NCI-H2107 treated with DMSO at 0.1 percent for 48 hours (cell line): ENCODE results near the gene EFNA5.
"Not testable (repeated sequence)": the region's sequence is repeated elsewhere in the genome, so short reads cannot be mapped to it uniquely, and the experiment has no call there.

ENCODE experiments used
- DNase-seq: peaks from one replicate; lab custom pipeline; 2025; ENCODE audit not compliant: unreplicated experiment; lab: John Stamatoyannopoulos, UW

Gene EFNA5

DNA sequence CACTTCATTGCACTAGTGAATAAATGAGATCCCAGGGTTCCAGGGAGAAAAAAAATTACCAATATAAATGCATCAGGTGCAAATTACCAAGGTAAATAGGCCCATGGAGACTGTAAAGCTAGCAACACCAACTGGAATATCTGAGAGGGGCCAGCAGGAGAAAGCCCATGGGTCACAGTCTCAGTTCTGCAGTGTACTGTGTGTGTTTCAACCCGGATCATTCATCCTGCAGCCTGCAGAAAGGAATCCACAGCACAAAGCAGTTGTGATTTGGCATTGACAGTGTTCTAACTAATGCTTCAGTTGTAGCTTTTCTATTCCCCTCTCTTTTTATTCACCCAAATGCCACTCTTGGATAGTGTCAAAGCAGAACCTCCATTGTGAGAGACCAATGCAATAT, 171.0 kb downstream of the EFNA5 start:
- no peak for DNase-seq

DNA sequence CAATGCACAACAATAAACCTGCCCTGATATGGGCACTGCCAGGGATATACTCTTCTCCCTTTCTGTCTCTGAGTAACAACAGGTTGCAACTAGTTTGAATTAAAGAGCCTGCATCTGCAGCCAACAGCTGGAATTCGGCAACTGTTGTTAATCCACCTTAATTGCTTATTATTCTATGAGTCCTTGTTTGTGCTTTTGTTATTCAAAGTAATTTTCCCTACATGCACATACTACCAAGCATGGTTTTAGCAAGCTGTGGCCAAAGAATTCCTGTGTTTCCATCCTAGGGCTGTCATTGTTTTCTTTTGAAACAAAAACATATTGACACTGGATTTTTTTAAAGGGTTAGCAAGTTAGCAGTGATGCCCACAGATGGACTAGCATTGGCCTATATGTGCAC, 171.5 kb downstream of the EFNA5 start:
- no peak for DNase-seq

DNA sequence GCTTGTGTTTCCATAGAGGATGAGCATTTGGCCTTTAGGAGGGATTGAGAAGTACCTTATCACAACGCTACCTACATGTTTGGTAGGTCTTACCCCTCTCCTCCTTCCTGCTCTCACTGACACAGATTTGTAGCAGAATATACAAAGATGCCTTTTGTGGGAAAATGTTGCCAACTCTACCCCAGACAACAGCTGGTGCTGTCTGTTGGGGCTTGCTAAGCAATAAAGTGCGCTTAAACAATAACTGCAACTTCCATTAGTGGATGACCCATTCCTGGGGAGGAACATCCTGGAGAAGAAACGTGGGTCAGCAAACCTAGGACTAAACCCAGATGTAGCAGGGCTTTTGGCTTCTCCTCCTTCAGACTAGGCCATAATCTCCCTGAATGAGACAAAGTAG, 174.3 kb downstream of the EFNA5 start:
- DNase-seq, result no peak

DNA sequence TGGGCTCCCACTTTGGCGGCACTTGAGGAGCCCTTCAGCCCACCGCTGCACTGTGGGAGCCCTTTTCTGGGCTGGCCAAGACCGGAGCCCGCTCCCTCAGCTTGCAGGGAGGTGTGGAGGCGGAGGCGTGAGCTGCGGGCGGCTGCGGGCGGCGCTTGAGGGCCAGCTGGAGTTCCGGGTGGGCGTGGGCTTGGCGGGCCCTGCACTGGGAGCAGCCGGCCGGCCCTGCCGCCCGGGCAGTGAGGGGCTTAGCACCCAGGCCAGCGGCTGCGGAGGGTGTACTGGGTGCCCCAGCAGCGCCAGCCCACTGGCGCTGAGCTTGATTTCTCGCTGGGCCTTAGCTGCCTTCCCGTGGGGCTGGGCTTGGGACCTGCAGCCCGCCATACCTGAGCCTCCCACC, 176.6 kb downstream of the EFNA5 start:
- DNase-seq, result not testable (repeated sequence)

GRCh38 chr5:107487056-107487542, 183.6 kb downstream of the EFNA5 start:
- no peak for DNase-seq

- no peak for DNase-seq
Observed at GRCh38 chr5:107486489-107486888, 184.2 kb downstream of the EFNA5 start.

GRCh38 chr5:107485184-107485583, 185.6 kb downstream of the EFNA5 start:
- DNase-seq, result no peak

GRCh38 chr5:107484281-107484680, 186.5 kb downstream of the EFNA5 start:
- no peak for DNase-seq

DNA sequence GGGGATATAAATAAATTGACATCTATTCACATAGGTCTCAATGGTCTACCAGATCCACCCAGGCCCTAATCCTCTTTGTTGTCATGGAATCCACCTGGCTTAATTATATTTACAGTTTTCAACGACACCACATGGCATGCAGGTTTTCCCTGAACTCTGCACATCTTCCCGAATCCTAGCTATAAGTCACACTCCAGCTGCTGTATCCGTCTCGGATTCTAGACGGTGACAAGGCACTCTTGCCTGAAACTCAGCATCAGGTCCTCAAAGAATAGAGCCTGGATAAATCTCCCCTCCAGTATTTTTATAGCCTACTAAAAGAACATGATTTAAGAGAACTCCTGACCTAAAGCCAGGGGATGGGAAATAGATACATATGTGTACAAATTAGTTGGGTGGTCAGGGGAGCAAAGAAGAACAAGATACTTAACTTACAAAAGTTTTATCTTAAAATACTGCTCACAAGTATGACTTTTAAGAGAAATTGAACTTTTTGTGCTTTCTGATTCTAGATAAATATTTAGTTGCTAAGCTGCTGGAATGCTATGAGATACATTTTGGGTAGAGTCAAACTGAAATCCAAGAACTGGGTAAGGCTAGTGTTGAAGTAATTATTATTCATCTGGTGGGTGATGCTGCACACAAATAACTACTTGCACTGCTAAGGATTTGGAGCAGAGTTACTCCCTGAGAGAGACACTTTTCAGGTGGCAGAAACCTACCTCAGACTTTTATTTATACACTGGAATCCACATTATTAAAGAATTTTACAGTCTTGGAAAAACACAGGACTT, 187.3 kb downstream of the EFNA5 start:
- DNase-seq, result no peak

GRCh38 chr5:107478068-107478641, 192.6 kb downstream of the EFNA5 start:
- DNase-seq, result no peak

- no peak for DNase-seq
Observed at GRCh38 chr5:107477492-107477891, 193.2 kb downstream of the EFNA5 start.

DNA sequence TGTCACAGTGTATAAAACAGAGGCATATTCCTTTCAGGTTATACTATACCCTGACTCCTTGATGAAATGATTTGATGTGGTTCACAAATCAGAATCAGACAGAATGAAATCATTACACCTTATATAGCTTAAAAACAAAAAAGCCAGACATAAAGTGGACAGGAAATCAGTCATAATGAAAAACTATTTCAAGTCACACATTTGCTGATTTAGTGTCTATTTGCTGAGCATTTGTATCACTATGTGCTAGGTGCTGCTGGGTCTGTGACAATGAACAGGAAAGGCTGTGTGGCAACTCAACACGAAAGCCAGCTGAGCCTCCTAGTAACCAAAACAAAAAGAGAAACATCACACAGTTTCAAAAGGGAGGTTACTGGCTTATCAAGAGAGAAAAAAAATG, 194.0 kb downstream of the EFNA5 start:
- DNase-seq, result no peak

- DNase-seq, result no peak
Observed at GRCh38 chr5:107474716-107475489, 195.8 kb downstream of the EFNA5 start.

GRCh38 chr5:107474361-107474715, 196.4 kb downstream of the EFNA5 start:
- no peak for DNase-seq

DNA sequence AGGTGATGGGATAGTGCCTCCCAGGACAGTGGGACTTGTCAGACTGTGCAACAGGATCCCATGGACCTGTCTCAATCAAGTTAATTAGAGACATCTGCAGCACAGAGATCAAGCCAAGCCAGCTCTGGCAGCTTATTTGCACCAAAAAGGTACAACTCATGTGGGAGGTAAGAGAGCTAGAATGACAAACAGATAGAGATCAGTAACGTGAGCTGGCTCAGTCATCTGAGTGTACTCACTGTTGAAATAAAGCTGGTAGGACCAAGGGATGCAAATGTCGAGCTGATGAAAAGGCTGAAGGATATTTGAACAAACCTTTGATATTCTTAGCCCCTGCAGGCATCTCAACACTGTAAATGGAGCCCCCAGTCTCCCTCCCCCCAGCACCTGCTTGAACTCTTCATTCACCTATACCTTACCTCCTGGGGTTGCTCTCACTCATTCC, 198.1 kb downstream of the EFNA5 start:
- DNase-seq, result peak; percentile 9

- DNase-seq, result no peak
Observed at GRCh38 chr5:107470295-107470582, 200.5 kb downstream of the EFNA5 start.

DNA sequence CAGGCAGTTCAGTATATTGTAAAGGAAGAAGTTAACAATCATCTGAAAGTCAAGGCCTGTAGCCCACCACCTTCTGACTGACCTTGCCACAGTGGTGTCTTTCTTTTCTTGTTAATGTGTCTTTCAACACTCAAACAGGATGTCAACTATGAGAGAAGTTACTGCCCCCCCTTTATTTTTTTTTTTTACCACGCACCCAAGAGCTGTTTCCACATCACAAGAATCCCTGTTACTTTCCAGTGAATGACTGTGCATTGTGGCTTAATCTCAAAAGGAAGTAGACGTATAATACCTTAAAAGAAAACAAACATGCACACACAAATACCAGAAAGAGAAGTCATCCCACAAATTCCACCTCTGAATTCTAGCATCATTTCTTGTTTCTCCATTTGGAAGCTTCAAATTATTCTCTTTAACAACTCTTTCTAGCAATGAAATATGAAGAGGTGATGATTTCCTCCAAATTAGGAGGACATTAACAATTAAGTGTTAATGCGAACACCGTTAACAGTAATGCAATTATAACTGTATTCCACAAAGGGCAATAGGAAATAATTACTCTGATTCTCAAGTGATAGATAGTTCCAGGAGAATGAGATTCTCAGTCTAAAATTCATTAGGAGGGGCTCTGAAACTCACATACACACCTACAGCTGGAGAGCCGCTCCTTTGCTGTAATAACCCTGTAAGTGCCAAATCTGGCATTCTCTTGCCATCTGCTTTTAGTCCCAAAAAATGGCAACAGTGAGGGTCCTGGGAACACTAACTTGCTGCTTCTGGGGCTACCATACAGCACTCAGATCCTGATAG, 201.0 kb downstream of the EFNA5 start:
- DNase-seq, result no peak

- DNase-seq, result no peak
Observed at GRCh38 chr5:107469064-107469463, 201.7 kb downstream of the EFNA5 start.

DNA sequence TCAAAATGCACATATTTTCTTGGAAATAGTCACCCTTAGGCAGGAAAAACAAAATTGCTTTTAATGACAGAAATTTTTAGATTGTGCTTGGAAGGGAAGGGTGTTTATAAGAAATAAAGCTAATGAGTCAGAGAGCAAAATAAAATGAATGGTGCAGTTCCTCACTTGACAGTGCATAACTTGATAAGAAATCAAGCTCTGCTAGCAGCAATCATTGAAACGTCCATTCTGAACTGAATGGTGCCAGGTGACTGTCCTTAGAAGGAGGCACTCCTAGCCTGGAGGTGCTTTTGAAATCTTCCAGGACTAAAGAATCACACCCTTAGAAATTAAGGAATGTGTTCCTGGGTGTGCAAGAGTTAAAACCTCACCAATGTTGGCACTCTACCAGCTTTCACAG, 202.5 kb downstream of the EFNA5 start:
- DNase-seq, result no peak

DNA sequence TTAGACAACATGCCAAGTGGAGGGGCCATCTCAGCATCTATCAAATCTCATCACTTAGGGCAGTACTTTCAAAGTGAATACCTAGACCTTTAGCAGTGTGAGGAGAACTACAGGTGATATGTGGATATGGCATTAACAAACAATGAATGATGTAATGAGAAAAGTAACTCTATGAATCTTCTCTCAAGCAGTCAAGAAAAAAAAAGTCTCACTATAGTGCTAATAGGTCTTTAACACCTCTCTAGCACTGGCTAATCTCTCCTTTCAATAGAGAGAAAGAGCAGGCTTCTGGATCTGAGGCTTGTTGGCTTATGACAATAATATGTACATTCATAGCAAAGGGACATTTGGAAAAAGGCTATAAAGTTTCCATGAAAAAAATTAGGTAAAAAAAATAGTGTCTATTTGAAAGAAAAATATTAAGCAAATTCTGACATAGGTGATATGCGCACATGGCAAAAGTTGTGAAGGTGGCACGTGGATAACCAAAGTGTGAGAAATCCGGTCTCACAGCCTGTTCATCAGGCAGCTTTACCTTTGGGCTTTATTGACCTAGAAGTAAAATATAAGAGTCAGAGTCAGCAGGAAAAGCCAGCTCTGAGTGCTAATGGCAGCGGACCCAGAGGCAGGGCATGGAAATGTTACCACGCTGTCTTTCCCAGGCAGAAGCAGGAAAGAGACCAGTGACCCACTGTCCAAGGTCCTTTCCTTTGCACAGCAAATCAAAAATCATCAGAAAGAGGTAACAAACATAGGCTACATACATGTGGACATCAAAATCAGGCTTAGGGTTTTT, 203.4 kb downstream of the EFNA5 start:
- no peak for DNase-seq
